ENCODE results near the gene ATG2A. TPM values are rescaled to one million over a fixed set of nuclear protein-coding genes. Genes with fewer than 3 reads are reported as not detected.

ATG2A gene
- total RNA-seq, 2 donors from 2014 or later: 12.3 to 14.9 TPM

DNA sequence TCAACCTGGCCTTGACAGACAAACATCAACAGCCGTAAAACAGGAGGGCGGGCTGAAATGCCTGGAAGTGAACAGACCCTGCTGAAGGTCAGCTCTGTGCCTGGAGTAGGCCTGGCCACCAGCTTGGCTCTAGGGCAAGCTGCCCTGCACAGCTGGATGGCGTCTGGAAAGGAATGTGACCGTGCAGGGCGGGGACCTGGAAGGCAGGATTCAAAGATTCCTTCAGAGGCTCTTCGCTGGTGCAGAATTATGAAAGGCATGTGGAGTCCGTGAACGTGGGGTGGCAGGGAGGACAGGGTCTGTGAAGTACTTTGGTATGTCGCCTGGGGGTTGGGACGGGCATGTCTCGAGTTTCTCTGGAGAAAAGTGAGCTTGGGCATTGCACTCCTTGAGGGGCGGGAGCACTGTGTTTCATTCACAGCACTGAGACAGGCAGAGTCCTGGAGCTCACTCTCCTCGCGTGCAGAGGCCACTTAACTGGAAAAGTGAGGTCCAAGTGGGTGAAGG is 40.1 kb downstream of the ATG2A start:
- intact Hi-C loops (cut with DNase I): no loop called here

GRCh38 chr11:64876229-64876750 is 40.7 kb downstream of the ATG2A start:
- intact Hi-C loops (cut with DNase I): no loop called here
- no peak for DNase-seq (ENCODE audit: low spot score)

More for the DNA sequence above, 40.1 kb downstream of the ATG2A start:
- DNase-seq (ENCODE audit: low spot score): no peak

DNA sequence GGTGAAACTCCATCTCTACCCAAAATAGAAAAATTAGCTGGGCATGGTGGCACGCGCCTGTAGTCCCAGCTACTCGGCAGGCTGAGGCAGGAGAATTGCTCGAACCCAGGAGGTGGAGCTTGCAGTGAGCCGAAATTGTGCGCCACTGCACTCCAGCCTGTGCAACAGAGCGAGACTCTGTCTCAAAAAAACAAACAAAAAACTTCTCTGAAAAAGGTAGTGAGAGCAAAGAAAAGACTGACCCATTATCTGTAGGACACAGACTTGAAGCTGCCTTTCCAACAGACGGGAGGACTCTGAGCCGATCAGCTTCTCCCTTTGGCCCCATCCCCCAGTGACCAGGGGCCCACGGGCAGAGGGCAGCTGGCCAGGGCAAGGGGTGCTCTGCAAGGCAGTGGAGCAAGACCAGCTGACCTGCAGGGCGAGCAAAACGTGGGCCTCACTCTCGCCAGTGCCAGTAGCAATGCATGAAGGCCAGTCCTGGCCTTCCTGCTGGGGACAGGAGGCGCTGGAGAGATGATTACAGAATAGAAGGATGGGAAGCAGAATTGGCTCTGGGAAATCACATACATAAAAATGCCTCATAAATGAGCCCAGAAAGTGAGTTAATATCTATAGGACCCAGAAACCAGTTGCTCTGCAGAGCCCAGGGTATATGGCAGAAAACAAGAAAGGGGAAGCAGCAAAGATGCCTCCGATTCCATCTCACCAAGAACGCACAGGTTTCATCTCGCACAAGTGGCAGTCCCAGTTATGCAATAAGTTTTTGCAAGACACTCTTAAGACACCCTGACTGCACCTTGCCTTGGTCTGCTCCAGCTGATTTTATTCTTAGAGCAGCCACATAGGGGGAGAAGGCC is 41.4 kb downstream of the ATG2A start:
- DNase-seq (ENCODE audit: low spot score): no peak
- intact Hi-C loops (cut with DNase I): no loop called here

DNA sequence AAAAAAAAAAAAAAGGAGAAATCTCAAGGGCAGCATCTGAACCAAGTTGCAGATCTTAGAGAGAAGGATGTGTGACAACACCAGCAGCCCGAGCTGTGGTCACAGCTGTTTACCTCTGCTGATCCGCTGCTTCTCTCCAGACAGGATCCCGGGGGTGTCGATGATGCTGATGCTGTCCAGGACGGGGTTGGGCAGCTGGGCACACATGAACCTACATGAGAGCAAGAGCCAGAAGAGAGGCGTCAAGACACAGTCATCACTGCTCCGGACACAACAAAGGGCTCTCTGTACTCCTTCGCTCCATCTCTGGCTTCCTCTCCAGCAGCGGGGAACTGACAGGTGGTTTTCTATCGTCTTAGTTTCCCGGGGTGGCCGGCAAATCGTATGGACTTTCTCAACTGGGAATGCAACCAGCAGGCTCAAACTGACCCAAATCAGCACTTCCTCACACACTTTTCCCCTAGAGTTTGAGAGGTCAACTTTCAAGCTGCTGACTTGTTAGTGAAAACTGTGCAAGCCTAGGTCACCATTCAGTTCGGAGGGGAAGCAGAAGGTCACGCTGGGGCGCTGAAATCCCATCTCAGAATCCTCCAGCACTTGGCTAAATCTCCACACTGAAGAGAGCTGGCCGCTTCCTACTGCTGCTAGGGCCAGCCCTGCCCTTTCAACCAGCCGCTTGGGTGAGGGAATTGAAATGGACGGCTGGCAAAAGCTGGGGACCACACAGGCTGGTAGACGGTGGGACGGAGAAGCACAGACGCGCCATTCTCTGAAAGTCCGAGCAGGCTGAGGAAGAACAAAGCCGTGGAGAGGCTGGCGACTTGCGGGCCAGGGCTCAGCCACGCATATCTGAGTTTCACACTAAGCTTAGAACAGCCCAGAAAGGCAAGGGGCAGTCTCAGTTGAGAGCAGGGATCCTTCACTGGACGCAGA is 42.4 kb downstream of the ATG2A start:
- no peak for DNase-seq (ENCODE audit: low spot score)
- intact Hi-C loops (cut with DNase I): no loop called here

- no peak for DNase-seq (ENCODE audit: low spot score)
- intact Hi-C loops (cut with DNase I): no loop called here
Observed at GRCh38 chr11:64872790-64873488, 44.1 kb downstream of the ATG2A start.

- DNase-seq (ENCODE audit: low spot score): no peak
- intact Hi-C loops (cut with DNase I): no loop called here
Observed at GRCh38 chr11:64871492-64871891, 45.5 kb downstream of the ATG2A start.

- DNase-seq (ENCODE audit: low spot score): no peak
- intact Hi-C loops (cut with DNase I): no loop called here
Observed at GRCh38 chr11:64870893-64871466, 46.0 kb downstream of the ATG2A start.

DNA sequence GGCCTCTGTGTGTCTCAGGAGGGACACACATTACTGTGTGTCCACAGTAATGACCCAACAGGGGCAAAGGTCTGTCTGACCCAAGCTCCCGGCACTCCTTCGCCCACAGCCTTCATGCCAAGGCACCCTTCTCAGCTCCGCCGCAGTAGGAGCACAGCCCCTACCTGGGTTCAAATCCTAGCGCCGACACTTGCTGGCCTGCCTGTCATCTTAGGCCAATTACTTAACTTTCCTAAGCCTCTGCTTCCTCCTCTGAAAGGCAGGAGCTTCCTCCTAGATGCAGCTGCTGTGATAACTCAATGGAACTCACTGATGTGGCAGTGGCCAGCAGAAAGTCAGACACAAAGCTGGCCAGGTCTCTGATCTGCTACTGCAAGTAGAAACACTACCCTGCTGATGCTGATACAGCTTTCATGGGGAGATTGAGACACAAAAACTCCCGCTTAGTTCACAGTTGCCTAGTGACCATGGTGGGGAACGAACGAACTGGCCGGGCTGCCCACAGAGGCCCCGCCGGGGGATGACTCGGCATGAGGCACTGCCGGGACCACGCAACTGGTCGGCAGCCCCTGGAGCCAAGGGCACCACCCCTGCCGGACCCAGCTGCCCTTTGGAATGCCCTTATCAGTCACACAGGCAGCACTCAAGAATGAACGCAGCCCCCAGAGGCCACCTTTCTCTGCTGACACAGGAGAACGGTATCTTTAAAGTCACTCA is 46.7 kb downstream of the ATG2A start:
- intact Hi-C loops (cut with DNase I): no loop called here
- DNase-seq (ENCODE audit: low spot score): peak; percentile 94

DNA sequence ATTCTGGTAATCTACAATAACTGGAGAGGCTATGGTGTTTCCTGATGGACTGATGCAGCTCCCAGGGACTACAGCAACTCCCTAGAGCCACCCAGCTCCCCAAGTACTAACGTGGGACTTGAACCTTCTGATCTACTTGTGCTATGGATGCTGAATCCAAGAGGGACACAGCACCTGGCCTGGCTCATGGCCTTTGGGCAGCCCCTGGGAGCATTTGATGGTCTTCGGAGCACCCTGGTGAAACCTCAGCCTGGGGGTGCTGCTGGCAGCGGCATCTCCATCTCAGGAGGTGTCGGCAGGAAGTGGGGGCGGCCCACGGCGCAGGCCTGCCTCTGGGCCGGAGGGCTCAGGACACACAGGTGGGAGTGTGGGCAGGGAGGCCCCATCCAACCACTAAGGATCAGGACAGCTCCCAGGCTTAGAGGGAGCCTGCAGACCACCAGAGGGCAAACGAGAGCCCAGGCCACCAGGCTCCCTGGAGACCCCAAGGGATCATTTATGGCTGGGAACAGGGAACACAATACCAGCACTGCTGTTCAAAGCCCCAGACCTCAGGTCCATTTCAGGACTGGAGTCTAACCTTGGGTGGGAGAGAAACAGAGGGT is 47.3 kb downstream of the ATG2A start:
- DNase-seq (ENCODE audit: low spot score): no peak
- intact Hi-C loops (cut with DNase I): no loop called here

- intact Hi-C loops (cut with DNase I): no loop called here
- no peak for DNase-seq (ENCODE audit: low spot score)
Observed at GRCh38 chr11:64868904-64869570, 48.0 kb downstream of the ATG2A start.

- DNase-seq (ENCODE audit: low spot score): no peak
- intact Hi-C loops (cut with DNase I): no loop called here
Observed at GRCh38 chr11:64867748-64868462, 49.1 kb downstream of the ATG2A start.

DNA sequence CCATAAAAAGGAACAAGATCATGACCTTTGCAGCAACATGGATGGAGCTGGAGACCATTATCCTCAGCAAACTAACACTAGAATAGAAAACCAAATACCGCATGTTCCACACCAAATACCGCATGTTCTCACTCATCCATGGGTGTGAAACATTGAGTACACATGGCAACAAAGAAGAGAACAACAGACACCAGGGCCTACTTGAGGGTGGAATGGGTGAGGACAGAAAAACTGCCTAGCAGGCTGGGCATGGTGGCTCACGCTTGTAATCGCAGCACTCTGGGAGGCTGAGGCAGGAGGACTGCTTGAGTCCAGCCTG is 50.9 kb downstream of the ATG2A start:
- DNase-seq (ENCODE audit: low spot score): no peak
- intact Hi-C loops (cut with DNase I): no loop called here

- no peak for DNase-seq (ENCODE audit: low spot score)
- intact Hi-C loops (cut with DNase I): no loop called here
Observed at GRCh38 chr11:64865286-64866172, 51.5 kb downstream of the ATG2A start.

DNA sequence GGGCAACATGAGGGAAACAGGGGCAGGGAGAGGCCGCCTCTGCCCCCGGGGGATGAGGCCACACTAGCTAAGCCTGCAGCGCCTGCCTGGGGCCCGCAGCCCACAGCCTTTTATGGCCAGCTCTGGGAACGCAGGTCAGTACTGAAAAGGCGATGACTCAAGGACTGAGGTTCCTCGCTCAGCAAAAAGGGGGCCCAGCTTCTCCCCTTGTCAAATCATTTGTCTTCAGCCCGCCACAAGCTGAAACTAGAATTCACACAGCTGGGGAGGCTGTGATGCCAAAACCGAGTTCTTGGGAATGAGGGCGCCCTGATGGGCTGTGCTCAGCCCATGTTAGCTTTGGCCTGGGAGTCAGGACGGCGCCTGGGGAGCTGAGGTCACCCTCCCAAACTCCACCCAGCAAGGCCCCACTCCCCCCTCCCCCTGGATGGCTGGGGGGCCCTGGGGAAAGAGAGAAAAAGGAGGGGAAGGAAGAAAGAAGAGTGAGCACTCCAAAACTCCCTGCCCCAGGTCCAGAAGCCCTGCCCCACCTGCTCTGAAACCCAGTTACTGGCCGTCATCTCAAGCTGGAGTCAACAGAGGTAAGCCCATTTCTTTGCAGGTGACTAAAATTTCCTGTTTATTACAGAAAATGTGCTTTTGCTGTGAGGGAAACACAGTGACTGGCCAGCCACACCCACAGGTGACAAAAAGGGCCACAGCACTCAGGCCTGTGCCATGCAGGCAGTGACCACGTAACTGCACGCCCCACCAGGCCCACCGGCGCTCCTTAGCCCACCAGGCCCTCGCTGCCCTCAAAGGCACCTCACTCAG is 52.3 kb downstream of the ATG2A start:
- intact Hi-C loops (cut with DNase I): no loop called here
- DNase-seq (ENCODE audit: low spot score): peak; percentile 95

GRCh38 chr11:64864135-64864472 is 52.9 kb downstream of the ATG2A start:
- intact Hi-C loops (cut with DNase I): no loop called here
- no peak for DNase-seq (ENCODE audit: low spot score)

Measured in posterior vena cava (tissue), 2 donors.